Panc1 (cell line): ENCODE measurements around the gene WNT3A. TPM values are rescaled to one million over a fixed set of nuclear protein-coding genes. Genes with fewer than 3 reads are reported as not detected.
"Not testable (repeated sequence)": the region's sequence is repeated elsewhere in the genome, so short reads cannot be mapped to it uniquely, and the experiment has no call there.

Experiments
- ATAC-seq: fragments of 200-7000 bp; cut with Tn5 transposase; 2 replicates; pipeline ENCODE4 v1.9.1; 2020; ENCODE audit warnings: mild to moderate bottlenecking, moderate library complexity
- BruUV-seq: library from RNA; stranded (reverse); fragments of 400-500 nt; replicated peaks from 2 replicates; lab custom pipeline; 2021; lab: Mats Ljungman, UMichigan
- CTCF ChIA-PET: fragments of 300-600 bp; sonication (Branson Sonifier 250); formaldehyde crosslinking; loops from one replicate; lab custom pipeline; 2022; ENCODE audit warnings: antibody characterized with exemption; lab: Charles Lee
- POLR2A ChIA-PET: fragments of 300-600 bp; sonication (Branson Sonifier 250); formaldehyde crosslinking; loops from one replicate; lab custom pipeline; 2022; ENCODE audit warnings: antibody characterized with exemption; lab: Charles Lee
- DNase-seq: peaks from one replicate; pipeline ENCODE4 v3.0.0-alpha.2; 2010; ENCODE audit warnings: low read depth, low spot score
- H3K27ac ChIP-seq: 2 replicates; pipeline ENCODE4 v1.5.1; 2011; ENCODE audit warnings: mild to moderate bottlenecking, low read length, inconsistent platforms
- H3K27me3 ChIP-seq: fragments of 200-500 bp; sonication (Bioruptor generic); 2 replicates; pipeline ENCODE4 v1.6.0; 2014; ENCODE audit warnings: low read length, inconsistent platforms; ENCODE audit not compliant: control insufficient read depth, insufficient read depth
- H3K36me3 ChIP-seq: fragments of 200-500 bp; sonication (Bioruptor generic); 2 replicates; pipeline ENCODE4 v1.5.1; 2014; ENCODE audit warnings: inconsistent platforms, mild to moderate bottlenecking, low read length, moderate library complexity; ENCODE audit not compliant: control insufficient read depth, insufficient read depth
- H3K4me1 ChIP-seq: 2 replicates; pipeline ENCODE4 v1.5.1; 2011; ENCODE audit warnings: inconsistent platforms, mild to moderate bottlenecking, low read length, moderate library complexity; ENCODE audit not compliant: control insufficient read depth, insufficient read depth
- H3K4me3 ChIP-seq, 2 experiments: 2 replicates each; pipeline ENCODE4 v1.5.1; 2011 to 2012; ENCODE audit warnings: low read depth in 2 of 2, low read length in 2 of 2, mild to moderate bottlenecking in 2 of 2, inconsistent platforms in 1 of 2, moderate library complexity in 1 of 2
- H3K9me3 ChIP-seq: fragments of 200-500 bp; sonication (Bioruptor generic); 2 replicates; pipeline ENCODE4 v1.5.1; 2014; ENCODE audit warnings: low read depth, mild to moderate bottlenecking, inconsistent platforms, low read length, moderate library complexity; ENCODE audit not compliant: control insufficient read depth, insufficient read depth
- POLR2AphosphoS5 ChIP-seq: IDR thresholded peaks from 2 replicates; pipeline ENCODE4 v1.6.1; 2012; ENCODE audit warnings: mild to moderate bottlenecking, low read depth, low read length, moderate library complexity
- SIN3A ChIP-seq: IDR thresholded peaks from 2 replicates; pipeline ENCODE4 v1.6.1; 2012; ENCODE audit warnings: low read depth, mild to moderate bottlenecking, low read length, moderate library complexity, borderline replicate concordance; ENCODE audit not compliant: insufficient read depth
- TCF7L2 ChIP-seq: IDR thresholded peaks from 2 replicates; pipeline ENCODE4 v1.6.1; 2011; ENCODE audit warnings: mild to moderate bottlenecking, low read depth, low read length, inconsistent platforms
- in situ Hi-C: cut with HindIII; loops from 2 replicates; pipeline ENCODE4 v1.10.0; 2016; ENCODE audit warnings: low sequenced_read_pairs, low pct_unique_long_range_greater_than_20kb
- intact Hi-C: fragments of 100-400 bp; cut with micrococcal nuclease; formaldehyde crosslinking; loops from one replicate; pipeline ENCODE4 v1.10.0; 2022; ENCODE audit not compliant: unreplicated experiment
- total RNA-seq: library from RNA; stranded (reverse); gene quantifications from one replicate; pipeline ENCODE4 v1.2.1, GENCODE V29; 2021; ENCODE audit not compliant: unreplicated experiment
- TF ChIP-seq, protein P1 (sequence below): fragments of 450-650 bp; IDR thresholded peaks from 2 replicates; pipeline ENCODE4 v1.5.1; 2017; ENCODE audit warnings: mild to moderate bottlenecking
- TF ChIP-seq, protein P2 (sequence below), 2 experiments: IDR thresholded peaks; 2 replicates each; pipeline ENCODE4 v1.6.1; 2011 to 2012; ENCODE audit warnings: low read depth in 2 of 2, control low read depth in 1 of 2, low read length in 1 of 2, mild to moderate bottlenecking in 1 of 2, moderate library complexity in 1 of 2; ENCODE audit not compliant: insufficient read depth in 1 of 2

Gene WNT3A
- total RNA-seq, 1 experiment from 2014 or later, result not detected

DNA sequence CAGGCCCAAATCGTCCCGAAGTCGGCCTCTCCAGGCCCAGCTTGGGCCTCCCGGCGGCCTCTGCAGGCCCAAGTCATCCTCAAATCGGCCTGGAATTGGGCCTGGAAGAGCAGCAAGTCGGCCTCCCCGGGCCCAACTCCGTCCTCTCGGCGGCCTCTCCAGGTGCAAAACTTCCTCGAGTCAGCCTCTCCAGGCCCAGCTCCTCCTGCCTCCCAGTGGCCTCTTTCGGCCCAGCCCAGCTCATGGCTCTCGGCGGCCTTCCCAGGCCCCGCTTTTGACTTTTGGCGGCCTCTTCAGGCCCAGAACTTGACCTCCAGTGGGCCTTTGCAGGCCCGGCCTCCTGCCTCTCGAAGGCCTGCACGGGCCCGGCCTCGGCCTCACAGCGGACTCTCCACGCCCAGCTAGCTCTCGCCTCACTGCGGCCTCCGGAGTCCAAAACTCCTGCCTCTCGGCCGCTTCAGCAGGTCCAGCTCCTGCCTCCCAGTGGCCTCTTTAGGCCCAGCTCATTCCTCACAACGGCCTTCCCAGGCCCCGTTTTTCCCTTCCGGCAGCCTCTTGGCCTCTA is 33.0 kb upstream of the WNT3A start:
- H3K27me3 ChIP-seq, BruUV-seq, H3K4me1 ChIP-seq, H3K27ac ChIP-seq, POLR2A ChIA-PET, H3K36me3 ChIP-seq, intact Hi-C loops, H3K9me3 ChIP-seq, in situ Hi-C loops, ATAC-seq, DNase-seq, H3K4me3 ChIP-seq, CTCF ChIA-PET: not testable (repeated sequence)

DNA sequence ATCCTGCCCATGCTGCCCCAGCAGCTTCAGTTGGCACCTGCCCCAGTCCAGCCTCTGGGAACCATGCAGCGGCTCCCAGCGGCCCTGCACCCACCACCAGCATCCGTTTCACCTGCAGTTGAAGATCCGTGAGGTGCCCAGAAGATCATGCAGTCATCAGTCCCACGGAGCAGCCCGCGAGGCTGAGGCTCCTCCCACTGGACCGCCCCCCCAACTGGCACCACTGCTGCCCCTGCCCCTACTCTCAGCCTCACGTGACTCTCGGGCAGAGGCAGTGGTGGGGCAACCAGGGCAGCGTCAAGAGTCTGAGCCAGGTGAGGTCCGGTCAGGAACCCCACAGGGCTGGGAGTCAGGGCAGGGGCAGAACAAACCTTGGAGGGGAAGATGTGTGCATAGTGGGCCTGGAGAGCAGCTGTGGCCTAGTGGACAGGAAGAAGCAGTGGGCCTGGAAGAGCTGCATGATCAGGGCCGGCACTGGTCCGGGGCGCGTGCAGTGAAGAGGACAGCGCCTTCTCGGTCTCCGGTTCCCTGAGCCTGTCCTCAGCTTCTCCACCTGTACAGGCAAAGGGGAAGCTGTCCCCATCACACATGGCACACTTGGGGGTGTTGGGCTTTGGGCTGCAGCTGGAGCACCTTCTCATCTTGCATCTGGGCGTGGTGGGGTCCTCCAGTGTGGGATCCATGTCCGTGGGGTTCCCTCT is 31.1 kb upstream of the WNT3A start:
- BruUV-seq, CTCF ChIA-PET, intact Hi-C loops, H3K36me3 ChIP-seq, DNase-seq, ATAC-seq, H3K27ac ChIP-seq, H3K4me1 ChIP-seq, POLR2A ChIA-PET, in situ Hi-C loops, H3K4me3 ChIP-seq, H3K27me3 ChIP-seq, H3K9me3 ChIP-seq: not testable (repeated sequence)

DNA sequence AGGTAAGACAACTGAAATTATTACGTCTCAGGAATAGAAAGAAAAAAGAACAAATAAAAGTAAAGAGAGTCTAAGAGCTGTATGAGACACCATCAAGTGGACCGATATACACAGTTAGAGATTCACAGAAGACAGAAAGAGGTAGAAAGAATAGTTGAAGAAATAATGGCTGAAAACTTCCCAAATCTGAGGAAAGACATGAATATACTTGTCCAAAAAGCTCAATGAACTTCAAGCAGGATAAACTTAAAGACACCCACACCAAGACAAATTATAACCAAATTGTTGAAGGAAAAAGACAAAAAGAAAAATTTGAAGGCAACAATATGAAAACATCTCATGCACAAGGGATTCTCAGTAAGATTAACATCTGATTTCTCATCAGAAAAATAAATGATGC is 19.6 kb upstream of the WNT3A start:
- no peak for ATAC-seq
- ChIA-PET POLR2A (interaction anchor here (1.1 kb wide), 1 partner anchor 24 kb away, joined by 3 read pairs; no protein-coding TSS in a partner anchor), CTCF (no interaction called here)
- DNase-seq, result no peak
- TF ChIP-seq POLR2AphosphoS5 (no peak), SIN3A (no peak), TCF7L2 (no peak)
- TF ChIP-seq, protein P1, sequence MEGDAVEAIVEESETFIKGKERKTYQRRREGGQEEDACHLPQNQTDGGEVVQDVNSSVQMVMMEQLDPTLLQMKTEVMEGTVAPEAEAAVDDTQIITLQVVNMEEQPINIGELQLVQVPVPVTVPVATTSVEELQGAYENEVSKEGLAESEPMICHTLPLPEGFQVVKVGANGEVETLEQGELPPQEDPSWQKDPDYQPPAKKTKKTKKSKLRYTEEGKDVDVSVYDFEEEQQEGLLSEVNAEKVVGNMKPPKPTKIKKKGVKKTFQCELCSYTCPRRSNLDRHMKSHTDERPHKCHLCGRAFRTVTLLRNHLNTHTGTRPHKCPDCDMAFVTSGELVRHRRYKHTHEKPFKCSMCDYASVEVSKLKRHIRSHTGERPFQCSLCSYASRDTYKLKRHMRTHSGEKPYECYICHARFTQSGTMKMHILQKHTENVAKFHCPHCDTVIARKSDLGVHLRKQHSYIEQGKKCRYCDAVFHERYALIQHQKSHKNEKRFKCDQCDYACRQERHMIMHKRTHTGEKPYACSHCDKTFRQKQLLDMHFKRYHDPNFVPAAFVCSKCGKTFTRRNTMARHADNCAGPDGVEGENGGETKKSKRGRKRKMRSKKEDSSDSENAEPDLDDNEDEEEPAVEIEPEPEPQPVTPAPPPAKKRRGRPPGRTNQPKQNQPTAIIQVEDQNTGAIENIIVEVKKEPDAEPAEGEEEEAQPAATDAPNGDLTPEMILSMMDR, result no peak
- TF ChIP-seq, protein P2, sequence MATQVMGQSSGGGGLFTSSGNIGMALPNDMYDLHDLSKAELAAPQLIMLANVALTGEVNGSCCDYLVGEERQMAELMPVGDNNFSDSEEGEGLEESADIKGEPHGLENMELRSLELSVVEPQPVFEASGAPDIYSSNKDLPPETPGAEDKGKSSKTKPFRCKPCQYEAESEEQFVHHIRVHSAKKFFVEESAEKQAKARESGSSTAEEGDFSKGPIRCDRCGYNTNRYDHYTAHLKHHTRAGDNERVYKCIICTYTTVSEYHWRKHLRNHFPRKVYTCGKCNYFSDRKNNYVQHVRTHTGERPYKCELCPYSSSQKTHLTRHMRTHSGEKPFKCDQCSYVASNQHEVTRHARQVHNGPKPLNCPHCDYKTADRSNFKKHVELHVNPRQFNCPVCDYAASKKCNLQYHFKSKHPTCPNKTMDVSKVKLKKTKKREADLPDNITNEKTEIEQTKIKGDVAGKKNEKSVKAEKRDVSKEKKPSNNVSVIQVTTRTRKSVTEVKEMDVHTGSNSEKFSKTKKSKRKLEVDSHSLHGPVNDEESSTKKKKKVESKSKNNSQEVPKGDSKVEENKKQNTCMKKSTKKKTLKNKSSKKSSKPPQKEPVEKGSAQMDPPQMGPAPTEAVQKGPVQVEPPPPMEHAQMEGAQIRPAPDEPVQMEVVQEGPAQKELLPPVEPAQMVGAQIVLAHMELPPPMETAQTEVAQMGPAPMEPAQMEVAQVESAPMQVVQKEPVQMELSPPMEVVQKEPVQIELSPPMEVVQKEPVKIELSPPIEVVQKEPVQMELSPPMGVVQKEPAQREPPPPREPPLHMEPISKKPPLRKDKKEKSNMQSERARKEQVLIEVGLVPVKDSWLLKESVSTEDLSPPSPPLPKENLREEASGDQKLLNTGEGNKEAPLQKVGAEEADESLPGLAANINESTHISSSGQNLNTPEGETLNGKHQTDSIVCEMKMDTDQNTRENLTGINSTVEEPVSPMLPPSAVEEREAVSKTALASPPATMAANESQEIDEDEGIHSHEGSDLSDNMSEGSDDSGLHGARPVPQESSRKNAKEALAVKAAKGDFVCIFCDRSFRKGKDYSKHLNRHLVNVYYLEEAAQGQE (IDR thresholded peaks at IDR 0.05; ENCODE audit: insufficient read depth in 1 of 2, low read depth in 2 of 2, low read length in 1 of 2), result no peak
- intact Hi-C loops, result no loop called here
- Histone ChIP-seq H3K36me3 (no peaks in the 10 kb centered on the region), H3K27ac (no peak overlapping the region), H3K9me3 (no peaks in the 10 kb centered on the region), H3K27me3 (peaks cover 6% of the 10 kb centered on the region; the same call in 1 of the 2 replicates), H3K4me3 (no peak overlapping the region), H3K4me1 (no peaks in the 10 kb centered on the region)
- in situ Hi-C loops, result no loop called here
- no TSS peak for BruUV-seq
